Lower leg skin (tissue), 3 donors: ENCODE results near the gene RMI2.

Source experiments
- POLR2A ChIP-seq, 2 donors: fragments of 450-650 bp; IDR thresholded peaks; one replicate each; pipeline ENCODE4 v1.6.1; 2016 to 2017; ENCODE audit warnings: antibody characterized with exemption in 2 of 2, mild to moderate bottlenecking in 1 of 2, moderate library complexity in 1 of 2
- TF ChIP-seq, protein P1 (sequence below), 3 donors: fragments of 450-650 bp; IDR thresholded peaks; one replicate each; pipeline ENCODE4 v1.5.1; 2016; ENCODE audit warnings: antibody characterized with exemption in 3 of 3, mild to moderate bottlenecking in 3 of 3, moderate library complexity in 2 of 3

DNA sequence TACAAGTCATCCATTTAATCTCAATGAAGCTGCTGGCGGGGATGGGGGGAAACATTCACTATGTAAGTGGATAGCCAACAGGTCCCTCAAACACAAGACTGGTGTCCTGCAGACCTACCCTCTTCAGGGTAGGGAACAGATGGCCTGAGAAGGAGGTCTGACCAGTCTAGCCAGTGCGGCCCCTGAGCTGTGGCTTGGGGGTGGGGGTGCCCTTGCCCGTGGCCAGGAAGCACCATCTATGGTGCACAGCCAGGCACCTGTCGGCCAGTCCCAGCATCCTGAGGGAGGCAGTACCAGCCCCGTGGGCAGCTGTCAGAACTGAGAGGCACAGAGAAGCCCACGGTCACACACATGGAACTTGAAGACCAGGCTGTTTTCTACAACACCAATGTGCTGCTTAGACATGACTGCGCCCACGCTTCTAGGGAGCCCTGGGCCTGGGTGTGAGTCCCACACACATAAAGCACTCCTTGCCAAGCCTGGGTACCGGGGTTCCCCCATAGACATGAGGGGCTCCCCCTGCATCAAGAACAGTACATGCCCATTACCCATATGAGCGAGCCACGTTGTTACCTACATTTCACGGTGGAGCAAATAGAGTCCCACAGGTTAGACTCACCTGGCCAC is 40.9 kb downstream of the RMI2 start:
- TF ChIP-seq, protein P1, sequence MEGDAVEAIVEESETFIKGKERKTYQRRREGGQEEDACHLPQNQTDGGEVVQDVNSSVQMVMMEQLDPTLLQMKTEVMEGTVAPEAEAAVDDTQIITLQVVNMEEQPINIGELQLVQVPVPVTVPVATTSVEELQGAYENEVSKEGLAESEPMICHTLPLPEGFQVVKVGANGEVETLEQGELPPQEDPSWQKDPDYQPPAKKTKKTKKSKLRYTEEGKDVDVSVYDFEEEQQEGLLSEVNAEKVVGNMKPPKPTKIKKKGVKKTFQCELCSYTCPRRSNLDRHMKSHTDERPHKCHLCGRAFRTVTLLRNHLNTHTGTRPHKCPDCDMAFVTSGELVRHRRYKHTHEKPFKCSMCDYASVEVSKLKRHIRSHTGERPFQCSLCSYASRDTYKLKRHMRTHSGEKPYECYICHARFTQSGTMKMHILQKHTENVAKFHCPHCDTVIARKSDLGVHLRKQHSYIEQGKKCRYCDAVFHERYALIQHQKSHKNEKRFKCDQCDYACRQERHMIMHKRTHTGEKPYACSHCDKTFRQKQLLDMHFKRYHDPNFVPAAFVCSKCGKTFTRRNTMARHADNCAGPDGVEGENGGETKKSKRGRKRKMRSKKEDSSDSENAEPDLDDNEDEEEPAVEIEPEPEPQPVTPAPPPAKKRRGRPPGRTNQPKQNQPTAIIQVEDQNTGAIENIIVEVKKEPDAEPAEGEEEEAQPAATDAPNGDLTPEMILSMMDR (IDR thresholded peaks at IDR 0.05), result no peak
- no peak for TF ChIP-seq POLR2A (IDR thresholded peaks at IDR 0.05)
